HEK293T (cell line): ENCODE measurements around the gene GAPDHS.

Experiments used
- CTBP1 ChIP-seq: fragments of 450-650 bp; IDR thresholded peaks from 2 replicates; pipeline ENCODE4 v1.6.1; 2016; ENCODE audit warnings: borderline replicate concordance
- ELF4 ChIP-seq: fragments of 450-650 bp; IDR thresholded peaks from 2 replicates; pipeline ENCODE4 v1.6.1; 2017; ENCODE audit warnings: antibody characterized with exemption
- FOXK2 ChIP-seq: fragments of 450-650 bp; IDR thresholded peaks from 2 replicates; pipeline ENCODE4 v1.6.1; 2016; ENCODE audit warnings: mild to moderate bottlenecking
- FOXM1 ChIP-seq: fragments of 450-650 bp; IDR thresholded peaks from 2 replicates; pipeline ENCODE4 v1.6.1; 2017; ENCODE audit warnings: mild to moderate bottlenecking, borderline replicate concordance
- L3MBTL2 ChIP-seq: fragments of 450-650 bp; conservative IDR thresholded peaks from 2 replicates; pipeline ENCODE4 v1.6.1; 2016; ENCODE audit warnings: mild to moderate bottlenecking
- LEF1 ChIP-seq: fragments of 450-650 bp; IDR thresholded peaks from 2 replicates; pipeline ENCODE4 v1.6.1; 2017; ENCODE audit warnings: mild to moderate bottlenecking, borderline replicate concordance
- SP1 ChIP-seq: fragments of 450-650 bp; IDR thresholded peaks from 2 replicates; pipeline ENCODE4 v1.6.1; 2017
- TARDBP ChIP-seq: fragments of 450-650 bp; IDR thresholded peaks from 2 replicates; pipeline ENCODE4 v1.6.1; 2016

GRCh38 chr19:35486268-35486708 is 47.0 kb upstream of the GAPDHS start:
- TF ChIP-seq SP1, result no peak
- no peak for TF ChIP-seq L3MBTL2
- no peak for TF ChIP-seq FOXK2
- no peak for TF ChIP-seq LEF1
- TF ChIP-seq FOXM1, result no peak
- TF ChIP-seq CTBP1, result no peak
- TF ChIP-seq TARDBP, result no peak
- no peak for TF ChIP-seq ELF4
